ENCODE results near the gene PAIP1.
A peak's percentile ranks its signal among the peaks of the same experiment; 100 is the strongest.
"Not testable (repeated sequence)": the region's sequence is repeated elsewhere in the genome, so short reads cannot be mapped to it uniquely, and the experiment has no call there.

Gene PAIP1

DNA sequence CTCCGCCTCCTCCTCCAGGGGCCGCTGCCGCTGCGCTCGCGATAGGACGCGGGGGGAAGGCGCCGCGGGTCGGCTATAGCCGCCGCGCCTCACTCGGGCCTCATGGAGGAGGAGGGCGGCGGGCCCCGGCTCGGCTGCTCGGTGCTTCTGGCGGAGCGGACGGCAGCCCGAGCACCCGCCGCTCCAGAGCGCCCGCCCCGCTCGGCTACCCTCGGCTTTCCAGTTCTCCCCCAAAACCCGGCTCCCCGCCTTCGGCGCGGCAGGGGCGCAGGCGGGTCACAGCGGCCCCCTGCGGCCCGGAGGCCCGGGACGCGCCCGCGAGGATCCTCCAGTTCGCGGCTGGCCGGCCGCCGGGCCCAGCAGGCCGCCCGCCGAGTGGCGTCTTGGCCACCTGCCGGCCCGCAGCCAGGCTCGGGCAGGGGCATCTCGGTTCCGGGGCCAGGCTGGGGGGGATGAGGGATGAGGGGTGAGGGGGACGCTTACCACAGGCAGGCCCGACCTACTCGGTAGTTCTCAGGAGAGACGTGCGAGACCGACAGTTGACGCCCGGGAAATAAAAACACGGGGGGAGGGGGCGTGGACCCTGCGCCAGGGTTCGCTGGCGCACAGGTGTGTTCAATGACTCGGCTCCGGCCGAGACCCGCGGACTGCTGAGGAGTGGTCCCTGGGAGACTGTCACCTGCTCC lies at the start of gene PAIP1:
Gene PAIP1, minus strand, starts transcription at position 221 of the 686 bp plus-strand sequence. CDS start 231 bp downstream, outside the sequence.
- peak; percentile 93 for DNase-seq (ENCODE audit: low read depth, low spot score)

- DNase-seq (ENCODE audit: low read depth, low spot score) = no peak
Observed at GRCh38 chr5:43606351-43606750, 49.5 kb upstream of the PAIP1 start.

- DNase-seq (ENCODE audit: low read depth, low spot score) = no peak
Observed at GRCh38 chr5:43604699-43605098, 47.8 kb upstream of the PAIP1 start.

DNA sequence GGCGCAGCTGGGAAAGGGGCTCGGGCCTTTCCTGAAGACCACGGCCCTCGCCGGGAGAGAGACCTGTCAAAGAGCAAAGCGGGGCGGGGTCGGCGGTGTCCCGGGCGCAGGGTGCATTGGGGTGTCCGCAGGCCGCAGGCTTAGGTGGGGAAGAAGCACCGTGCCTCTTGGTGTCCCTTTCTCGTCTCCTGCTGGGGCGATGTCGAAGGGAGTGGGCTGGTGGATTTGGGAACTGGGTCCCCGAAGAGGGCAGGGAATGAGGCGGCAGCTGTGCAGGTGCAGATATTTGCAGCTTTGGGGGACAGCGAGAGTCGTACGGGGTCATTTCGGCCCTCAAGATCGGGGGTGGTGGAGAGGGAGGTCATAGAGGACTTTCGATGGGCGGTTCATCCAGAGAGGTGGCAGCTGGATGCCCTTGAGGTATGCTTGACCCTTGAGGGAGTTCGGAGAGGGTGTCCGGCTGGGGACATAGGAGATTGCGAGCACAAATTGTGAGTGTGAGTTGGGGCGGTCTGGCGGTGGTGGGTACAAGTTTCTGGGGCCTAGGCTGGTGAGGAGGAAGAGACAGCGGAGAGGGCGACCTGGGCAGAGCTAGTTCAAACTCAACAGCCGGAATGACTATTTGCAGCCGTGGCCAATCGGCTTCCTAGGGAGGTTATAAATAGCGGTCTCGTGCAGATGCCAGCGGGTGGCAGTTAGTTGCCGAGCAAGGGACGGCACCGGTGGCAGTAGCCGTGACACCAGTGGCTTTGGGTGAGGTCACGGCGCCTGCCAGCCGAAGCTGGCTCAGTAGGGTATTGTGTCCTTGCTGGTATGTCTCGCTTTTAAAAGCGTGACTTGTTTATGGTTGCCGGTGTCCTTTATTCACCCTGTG lies 46.7 kb upstream of the PAIP1 start:
- DNase-seq (ENCODE audit: low read depth, low spot score) = peak; percentile 66

DNA sequence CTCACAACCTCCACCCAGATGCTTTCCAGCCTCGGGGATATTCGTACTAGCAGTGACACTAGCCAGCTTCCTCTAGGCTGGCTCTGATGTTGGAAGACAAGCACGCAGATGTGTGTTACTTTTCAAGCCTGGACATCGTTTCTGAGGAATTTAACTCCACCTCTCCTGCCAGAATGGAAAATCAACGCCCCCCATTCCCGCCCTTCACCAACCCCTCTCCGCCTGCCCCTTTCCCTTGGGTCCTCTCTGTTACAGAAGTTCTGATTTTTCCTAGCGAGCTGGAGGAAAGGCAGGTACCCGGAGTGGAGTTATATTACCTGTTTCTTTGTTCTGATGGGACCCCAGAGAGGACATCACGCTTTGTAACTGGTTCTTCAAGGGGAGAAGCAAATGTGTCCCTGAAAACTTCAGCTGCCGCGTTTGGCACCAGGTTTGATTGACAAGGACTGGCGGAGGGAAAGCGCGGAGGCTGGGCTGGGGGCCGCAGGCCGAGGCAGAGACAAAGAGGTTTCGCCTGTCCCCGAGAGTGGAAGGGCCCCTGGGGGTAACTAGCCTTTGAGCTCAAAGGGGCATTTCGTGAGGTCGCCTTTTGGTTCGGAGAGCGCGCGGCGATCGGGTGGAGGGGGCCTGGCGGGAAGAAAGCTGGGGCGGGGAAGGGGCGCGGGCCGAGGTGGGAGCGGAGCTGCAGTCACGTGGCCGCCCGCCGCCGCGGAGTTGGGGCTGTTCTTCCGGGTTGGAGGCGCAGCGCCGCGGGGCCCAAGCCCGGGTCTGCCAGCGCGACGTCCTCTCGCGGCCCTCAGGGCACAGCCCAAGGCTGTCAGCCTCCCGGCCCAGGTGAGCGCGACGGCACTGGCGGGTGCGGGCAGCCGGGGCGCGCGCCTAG lies 45.8 kb upstream of the PAIP1 start, which contains the start of gene NNT:
Gene NNT, plus strand, starts transcription at position 720 of the 883 bp plus-strand sequence. CDS start 6,016 bp downstream, outside the sequence.
- peak; percentile 81 for DNase-seq (ENCODE audit: low read depth, low spot score)

DNA sequence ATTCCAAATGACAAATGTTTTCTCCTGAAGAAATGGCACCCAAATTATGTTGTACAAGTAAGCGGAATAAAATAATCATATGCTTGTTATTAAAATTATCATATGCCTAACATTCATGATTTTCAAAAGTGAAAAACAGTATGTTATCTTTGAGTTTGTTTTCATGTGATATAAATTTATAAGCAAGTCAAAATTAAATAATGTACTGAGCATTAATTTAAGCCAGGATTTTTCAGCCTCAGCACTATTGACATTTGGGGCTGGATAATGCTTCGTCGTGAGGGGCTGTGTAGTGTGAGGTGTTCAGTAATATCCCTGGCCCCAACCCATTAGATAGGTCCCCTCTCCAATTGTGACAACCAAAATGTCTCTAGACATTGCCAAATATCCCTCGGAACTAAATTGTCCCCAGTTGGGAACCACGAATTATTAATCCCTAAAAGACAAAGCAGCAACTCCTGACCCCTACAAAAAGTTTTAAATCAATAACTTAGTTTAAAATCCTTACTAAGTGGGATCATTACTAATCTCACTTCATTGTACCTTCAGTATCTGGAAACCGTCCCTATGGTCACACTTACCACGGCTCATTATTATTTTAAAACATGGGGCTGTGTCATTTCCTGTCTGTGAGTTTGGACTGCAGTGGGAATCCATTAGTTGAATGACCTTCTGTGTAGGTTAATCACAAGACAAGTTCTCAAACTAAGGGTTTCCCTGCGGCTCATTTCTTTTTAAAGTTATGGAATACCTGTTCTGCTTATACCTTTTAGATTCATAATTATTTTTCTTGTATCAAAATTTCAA lies 44.8 kb upstream of the PAIP1 start:
- peak; percentile 37 for DNase-seq (ENCODE audit: low read depth, low spot score)

DNA sequence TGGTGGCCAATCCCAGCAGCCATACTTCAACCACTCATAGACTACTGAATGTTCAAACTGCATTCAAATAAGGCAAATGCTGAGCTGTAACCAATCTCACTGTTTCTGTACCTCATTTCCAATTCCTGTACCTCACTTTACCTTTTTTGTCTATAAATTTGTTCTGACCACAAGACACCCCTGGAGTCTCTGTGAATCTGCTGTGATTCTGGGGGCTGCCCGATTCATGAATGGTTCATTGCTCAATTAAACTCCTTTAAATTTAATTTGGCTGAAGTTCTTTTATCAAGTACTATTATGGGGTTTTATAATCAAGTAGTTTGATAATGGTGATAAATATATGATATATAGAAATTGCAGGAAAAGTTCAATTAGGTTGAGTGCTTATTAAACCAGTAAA lies 42.0 kb upstream of the PAIP1 start:
- DNase-seq (ENCODE audit: low read depth, low spot score) = not testable (repeated sequence)

GRCh38 chr5:43592363-43592762 lies 35.5 kb upstream of the PAIP1 start:
- no peak for DNase-seq (ENCODE audit: low read depth, low spot score)

- DNase-seq (ENCODE audit: low read depth, low spot score) = no peak
Observed at GRCh38 chr5:43590700-43591099, 33.8 kb upstream of the PAIP1 start.

GRCh38 chr5:43589310-43589709 lies 32.4 kb upstream of the PAIP1 start:
- DNase-seq (ENCODE audit: low read depth, low spot score) = no peak

DNA sequence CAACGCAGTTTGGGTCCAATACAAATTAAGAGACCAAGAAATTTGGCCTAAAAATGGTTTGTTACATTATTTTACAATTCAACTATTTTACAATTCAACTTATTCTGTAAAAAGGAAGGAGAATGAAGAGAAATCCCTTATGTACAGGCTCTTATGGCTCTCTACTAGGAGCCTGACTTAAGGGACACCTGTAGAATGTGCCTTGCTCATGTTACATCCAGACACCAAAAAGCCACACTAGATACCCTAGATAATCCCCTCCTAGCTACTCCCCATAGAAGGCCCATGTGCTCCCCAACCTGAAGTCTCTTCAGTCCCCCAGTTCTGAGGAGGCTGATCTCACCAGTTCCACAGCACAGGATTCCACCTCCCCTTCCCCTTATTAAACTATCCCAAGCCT lies 32.0 kb upstream of the PAIP1 start:
- no peak for DNase-seq (ENCODE audit: low read depth, low spot score)

- DNase-seq (ENCODE audit: low read depth, low spot score) = no peak
Observed at GRCh38 chr5:43584166-43584699, 27.4 kb upstream of the PAIP1 start.

GRCh38 chr5:43583724-43584123 lies 26.8 kb upstream of the PAIP1 start:
- no peak for DNase-seq (ENCODE audit: low read depth, low spot score)

DNA sequence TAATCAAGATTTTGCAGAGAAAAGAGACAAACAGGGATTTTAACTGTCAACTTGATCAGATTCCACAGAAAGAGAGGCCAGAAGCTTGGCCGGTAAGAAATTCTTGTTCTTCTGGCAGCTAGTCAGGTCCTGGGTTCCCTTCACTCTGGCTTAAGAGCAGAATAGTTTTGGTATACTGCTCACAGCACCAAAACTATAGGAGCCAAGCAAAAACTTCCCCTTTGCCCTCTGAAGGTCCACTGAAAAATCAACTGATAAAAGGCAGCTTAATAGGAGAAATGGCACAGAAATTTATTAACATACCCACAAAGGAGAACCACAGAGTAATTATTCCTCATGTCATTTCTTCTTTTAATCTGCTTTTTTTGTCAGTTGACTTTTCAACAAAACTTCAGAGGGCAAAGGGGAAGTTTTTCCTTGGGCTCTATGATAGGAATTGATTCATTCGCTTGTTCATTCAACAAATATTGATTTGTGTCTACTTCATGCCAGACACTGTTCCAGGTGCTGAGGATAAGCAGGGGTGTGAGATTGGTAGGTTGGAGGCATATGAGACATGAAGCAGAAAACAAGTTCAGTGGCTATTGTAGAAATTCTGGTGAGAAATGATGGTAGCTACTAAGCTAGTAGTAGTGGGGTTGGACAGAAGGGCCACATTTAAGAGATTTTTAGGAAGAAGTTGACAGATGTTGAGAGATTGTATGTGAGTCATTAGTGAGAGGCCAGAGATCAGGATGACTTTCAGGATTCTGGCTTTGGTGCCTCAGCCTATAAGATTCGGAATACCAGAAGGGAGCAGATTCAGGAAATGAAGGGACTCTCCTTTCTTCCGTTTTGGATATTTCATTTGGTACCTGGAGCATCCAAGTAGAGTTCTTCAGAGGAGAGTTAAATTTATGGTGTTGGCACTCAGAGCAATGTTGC lies 25.5 kb upstream of the PAIP1 start:
- DNase-seq (ENCODE audit: low read depth, low spot score) = no peak

GRCh38 chr5:43581398-43581797 lies 24.5 kb upstream of the PAIP1 start:
- DNase-seq (ENCODE audit: low read depth, low spot score) = no peak

GRCh38 chr5:43580402-43581210 lies 23.7 kb upstream of the PAIP1 start:
- DNase-seq (ENCODE audit: low read depth, low spot score) = not testable (repeated sequence)

GRCh38 chr5:43573058-43573457 lies 16.2 kb upstream of the PAIP1 start:
- no peak for DNase-seq (ENCODE audit: low read depth, low spot score)

DNA sequence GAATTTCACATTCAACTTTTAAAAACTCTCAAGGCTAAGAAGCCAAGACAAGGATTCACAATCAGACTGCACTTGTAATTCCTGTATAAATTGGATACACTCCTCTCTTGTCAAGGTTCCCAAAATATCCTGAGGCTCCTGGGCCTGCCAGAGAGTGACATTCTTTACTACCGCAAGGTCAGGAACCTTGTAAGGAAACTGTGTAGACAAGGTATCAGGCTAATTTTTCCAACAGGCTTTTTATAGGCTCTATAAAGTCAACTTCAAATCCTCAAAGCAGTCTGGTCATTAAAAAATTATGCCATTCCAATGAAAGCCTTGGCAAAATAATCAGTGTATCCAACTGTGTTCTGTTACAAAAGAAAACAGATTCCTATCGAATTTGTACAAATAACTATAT lies 15.5 kb upstream of the PAIP1 start:
- DNase-seq (ENCODE audit: low read depth, low spot score) = peak; percentile 15

- no peak for DNase-seq (ENCODE audit: low read depth, low spot score)
Observed at GRCh38 chr5:43571237-43571636, 14.4 kb upstream of the PAIP1 start.

All from astrocyte of the hippocampus (primary cell).